ENCODE results near the gene NUDT4. TPM values are rescaled to one million over a fixed set of nuclear protein-coding genes. Genes with fewer than 3 reads are reported as not detected.

Gene NUDT4
- total and polyA plus RNA-seq, 9 of the 15 experiments (the other 6 are each of a cell fraction or from before 2014, with no cell fraction given): 38.1 to 164 (median 99.2) TPM

DNA sequence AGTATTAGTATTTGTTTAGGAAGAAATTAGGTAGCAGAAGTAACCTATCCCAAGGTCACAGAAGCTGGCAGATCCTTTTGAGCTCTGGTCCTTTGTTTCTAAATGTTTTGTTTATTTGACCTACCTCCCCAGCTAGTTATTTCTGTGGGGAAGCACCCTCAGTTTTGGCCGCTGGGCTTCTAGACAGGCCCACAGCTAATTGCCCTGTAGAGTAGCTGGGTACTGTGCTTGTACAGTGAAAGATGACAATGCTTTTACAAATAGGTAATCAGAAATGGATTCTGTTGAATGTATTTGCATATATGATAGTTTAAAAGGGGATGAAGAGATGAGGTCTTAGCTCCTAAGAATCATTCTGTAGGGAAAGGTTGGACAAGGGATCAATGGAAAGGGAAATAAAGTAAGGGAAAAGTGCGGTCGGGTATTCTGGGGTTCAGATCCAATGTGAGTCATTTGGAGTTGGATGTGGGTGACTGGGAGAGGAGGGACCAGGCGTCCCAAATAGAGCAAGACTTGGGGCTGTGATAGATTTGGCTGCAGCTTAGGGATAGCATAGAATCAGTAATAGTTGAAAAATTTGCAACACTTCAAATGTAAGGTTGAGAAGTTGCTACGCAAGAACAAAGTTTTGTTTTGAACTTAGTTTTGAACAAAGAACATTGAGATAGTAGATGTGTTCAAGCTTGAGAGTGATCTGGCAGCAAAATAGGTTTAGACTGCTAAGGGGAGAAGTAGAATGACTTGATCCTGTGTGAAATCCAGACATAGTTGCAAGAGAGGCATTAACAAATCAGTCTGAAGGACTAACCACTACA lies 3.6 kb downstream of the NUDT4 start:
- ATAC-seq: no peak
- Histone ChIP-seq H3K9me3 (replicated peaks; ENCODE audit: control insufficient read depth, insufficient read depth, low read depth, low read length) (no peaks in the 10 kb centered on the region), H3K36me3 (ENCODE audit: control insufficient read depth, insufficient read depth, low read length) (peaks cover 56% of the 10 kb centered on the region), H3K27ac (ENCODE audit: extremely low read depth, low read depth, low read length) (peak overlapping the region; percentile 88), H3K27me3 (ENCODE audit: control insufficient read depth in 2 of 2, insufficient read depth in 2 of 2, low read length in 2 of 2) (no peaks in the 10 kb centered on the region), H3K9me1 (ENCODE audit: control insufficient read depth, insufficient read depth, low read length) (no peaks in the 10 kb centered on the region), H2AFZ (ENCODE audit: low read depth, low read length) (no peak overlapping the region), H3K79me2 (ENCODE audit: control insufficient read depth, insufficient read depth, low read length) (peaks cover 98% of the 10 kb centered on the region), H3K4me2 (ENCODE audit: insufficient read depth, low read length) (peak overlapping the region; percentile 99), H3K4me3 (peak overlapping the region; percentile 97), H3K4me1 (replicated peaks in 1 of 2; ENCODE audit: control insufficient read depth in 2 of 2, insufficient read depth in 2 of 2, low read length in 2 of 2) (peaks cover 14% of the 10 kb centered on the region in 2 experiments; a peak in 4 of 5 replicates), H3K9ac (ENCODE audit: insufficient read depth in 1 of 2, low read depth in 2 of 2, low read length in 2 of 2) (peak overlapping the region; percentile 85 to 92), H4K20me1 (replicated peaks; ENCODE audit: control insufficient read depth, insufficient read depth, low read length) (peaks cover 64% of the 10 kb centered on the region)
- intact Hi-C loops (cut with micrococcal nuclease): loop anchor here (5.0 kb wide), 2 partner anchors 139 to 204 kb away; no protein-coding TSS in a partner anchor
- TF ChIP-seq FOXK2 (conservative IDR thresholded peaks at IDR 0.05 in 1 of 2, IDR thresholded peaks at IDR 0.05 in 1 of 2; ENCODE audit: low read depth in 2 of 2): no peak
- TF ChIP-seq, protein P1, sequence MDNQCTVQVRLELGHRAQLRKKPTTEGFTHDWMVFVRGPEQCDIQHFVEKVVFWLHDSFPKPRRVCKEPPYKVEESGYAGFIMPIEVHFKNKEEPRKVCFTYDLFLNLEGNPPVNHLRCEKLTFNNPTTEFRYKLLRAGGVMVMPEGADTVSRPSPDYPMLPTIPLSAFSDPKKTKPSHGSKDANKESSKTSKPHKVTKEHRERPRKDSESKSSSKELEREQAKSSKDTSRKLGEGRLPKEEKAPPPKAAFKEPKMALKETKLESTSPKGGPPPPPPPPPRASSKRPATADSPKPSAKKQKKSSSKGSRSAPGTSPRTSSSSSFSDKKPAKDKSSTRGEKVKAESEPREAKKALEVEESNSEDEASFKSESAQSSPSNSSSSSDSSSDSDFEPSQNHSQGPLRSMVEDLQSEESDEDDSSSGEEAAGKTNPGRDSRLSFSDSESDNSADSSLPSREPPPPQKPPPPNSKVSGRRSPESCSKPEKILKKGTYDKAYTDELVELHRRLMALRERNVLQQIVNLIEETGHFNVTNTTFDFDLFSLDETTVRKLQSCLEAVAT (IDR thresholded peaks at IDR 0.05): peak; percentile 53 to 73; a peak in 2 of 4 replicates
- in situ Hi-C loops (cut with MboI): no loop called here
- DNase-seq (ENCODE audit: extremely low read depth in 1 of 4, low spot score in 3 of 4): no peak
- ChIA-PET POLR2A (interaction anchor here (0.6 to 1.6 kb wide), 16 partner anchors 8 to 560 kb away, joined by 3 to 6 read pairs (median 4); no protein-coding TSS in a partner anchor), CTCF (ENCODE audit: low intra/inter-chr PET ratio) (interaction anchor here (1.3 to 1.7 kb wide), 2 partner anchors 356 to 394 kb away, joined by 4 read pairs; no protein-coding TSS in a partner anchor)
- FAIRE-seq: no peak
- BruUV-seq (replicated peaks): no TSS peak
- WGBS (ENCODE audit: insufficient coverage, low coverage, missing lambda C conversion rate): 20% methylated on average over 5 of the region's 5 CpGs
